Measurements from ENCODE around the gene CST1.
"Not testable (repeated sequence)": the region's sequence is repeated elsewhere in the genome, so short reads cannot be mapped to it uniquely, and the experiment has no call there.

Gene CST1

GRCh38 chr20:23752481-23753193, 1.9 kb upstream of the CST1 start:
- no peak for TF ChIP-seq CTCF (IDR thresholded peaks at IDR 0.05)
- no peaks in the 10 kb centered on the region for H3K9me3 ChIP-seq
- no peaks in the 10 kb centered on the region for H3K36me3 ChIP-seq
- no peaks in the 10 kb centered on the region for H3K27me3 ChIP-seq
- no peak overlapping the region for H3K4me3 ChIP-seq (ENCODE audit: low read depth in 1 of 2, low read length in 1 of 2)
- H3K4me1 ChIP-seq (ENCODE audit: control insufficient read depth in 1 of 2, insufficient read depth in 1 of 2, low read depth in 1 of 2, low read length in 1 of 2) = no peaks in the 10 kb centered on the region
- no peak overlapping the region for H3K27ac ChIP-seq

DNA sequence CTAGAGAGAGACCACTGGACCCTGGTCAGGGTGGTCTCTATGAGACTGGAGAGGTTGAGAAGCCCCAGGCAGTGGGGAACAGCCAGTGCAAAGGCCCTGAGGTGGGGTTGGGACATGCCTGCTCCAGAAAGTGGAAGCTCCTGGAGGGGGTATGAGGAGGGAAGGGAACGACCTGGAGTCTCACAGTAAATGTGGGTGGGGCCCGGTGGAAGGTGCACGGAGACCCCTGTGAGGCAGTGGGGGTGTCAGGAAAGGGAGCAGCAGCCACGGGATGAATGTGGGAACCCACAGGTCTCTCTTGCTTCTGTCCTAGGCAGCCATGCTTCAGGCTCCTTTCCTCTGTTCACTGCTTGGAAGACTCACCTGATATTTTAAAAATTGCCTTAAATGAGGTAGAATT, 1.3 kb upstream of the CST1 start:
- H3K36me3 ChIP-seq = no peaks in the 10 kb centered on the region
- H3K27me3 ChIP-seq = no peaks in the 10 kb centered on the region
- no peaks in the 10 kb centered on the region for H3K9me3 ChIP-seq
- no peak overlapping the region for H3K27ac ChIP-seq
- TF ChIP-seq CTCF (IDR thresholded peaks at IDR 0.05) = no peak
- H3K4me1 ChIP-seq (ENCODE audit: control insufficient read depth in 1 of 2, insufficient read depth in 1 of 2, low read depth in 1 of 2, low read length in 1 of 2) = no peaks in the 10 kb centered on the region
- H3K4me3 ChIP-seq (ENCODE audit: low read depth in 1 of 2, low read length in 1 of 2) = no peak overlapping the region

DNA sequence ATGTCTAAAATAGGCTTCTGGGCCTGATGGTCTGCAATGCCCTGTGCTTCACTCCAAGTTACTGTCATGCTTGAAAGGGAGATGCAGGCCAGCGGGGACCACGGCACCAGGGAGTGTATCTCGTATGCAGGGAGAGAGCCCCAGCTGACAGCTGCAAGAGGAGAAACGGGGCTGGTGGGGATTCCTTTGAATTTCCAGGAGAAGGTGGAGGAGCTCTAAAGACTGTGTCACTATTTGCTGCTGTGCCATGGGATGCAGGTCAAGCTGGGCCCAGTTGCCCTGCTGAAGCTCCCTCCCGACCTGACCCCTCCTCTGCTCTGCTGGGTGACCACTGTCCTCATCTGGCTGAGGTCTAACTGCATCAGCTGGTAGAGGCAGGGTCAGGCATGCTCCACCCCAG, 989 bp downstream of the CST1 start:
- Histone ChIP-seq H3K27ac (no peak overlapping the region), H3K9me3 (no peaks in the 10 kb centered on the region), H3K27me3 (no peaks in the 10 kb centered on the region), H3K4me3 (ENCODE audit: low read depth in 1 of 2, low read length in 1 of 2) (no peak overlapping the region), H3K4me1 (ENCODE audit: control insufficient read depth in 1 of 2, insufficient read depth in 1 of 2, low read depth in 1 of 2, low read length in 1 of 2) (no peaks in the 10 kb centered on the region), H3K36me3 (no peaks in the 10 kb centered on the region)
- TF ChIP-seq CTCF (IDR thresholded peaks at IDR 0.05) = no peak

GRCh38 chr20:23748975-23749374, 1.8 kb downstream of the CST1 start:
- H3K4me1 ChIP-seq (ENCODE audit: control insufficient read depth in 1 of 2, insufficient read depth in 1 of 2, low read depth in 1 of 2, low read length in 1 of 2); H3K27ac ChIP-seq; H3K9me3 ChIP-seq; H3K4me3 ChIP-seq (ENCODE audit: low read depth in 1 of 2, low read length in 1 of 2); H3K36me3 ChIP-seq; H3K27me3 ChIP-seq: not testable (repeated sequence)

DNA sequence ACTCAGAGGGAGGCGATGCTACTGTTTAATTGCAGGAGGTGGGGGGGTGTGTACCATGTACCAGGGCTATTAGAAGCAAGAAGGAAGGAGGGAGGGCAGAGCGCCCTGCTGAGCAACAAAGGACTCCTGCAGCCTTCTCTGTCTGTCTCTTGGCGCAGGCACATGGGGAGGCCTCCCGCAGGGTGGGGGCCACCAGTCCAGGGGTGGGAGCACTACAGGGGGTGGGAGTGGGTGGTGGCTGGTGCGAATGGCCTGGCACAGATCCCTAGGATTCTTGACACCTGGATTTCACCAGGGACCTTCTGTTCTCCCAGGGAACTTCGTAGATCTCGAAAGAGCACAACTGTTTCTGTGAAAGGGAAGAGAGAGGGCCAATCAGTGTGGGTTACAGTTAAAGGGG, 3.2 kb downstream of the CST1 start:
- H3K9me3 ChIP-seq, H3K27ac ChIP-seq, H3K27me3 ChIP-seq: not testable (repeated sequence)

GRCh38 chr20:23747092-23747491, 3.6 kb downstream of the CST1 start:
- H3K27me3 ChIP-seq; H3K4me1 ChIP-seq (ENCODE audit: control insufficient read depth in 1 of 2, insufficient read depth in 1 of 2, low read depth in 1 of 2, low read length in 1 of 2); H3K4me3 ChIP-seq (ENCODE audit: low read depth in 1 of 2, low read length in 1 of 2); H3K27ac ChIP-seq; H3K9me3 ChIP-seq; H3K36me3 ChIP-seq: not testable (repeated sequence)

More for the DNA sequence above, 3.2 kb downstream of the CST1 start:
- H3K4me1 ChIP-seq (ENCODE audit: control insufficient read depth in 1 of 2, insufficient read depth in 1 of 2, low read depth in 1 of 2, low read length in 1 of 2); H3K4me3 ChIP-seq (ENCODE audit: low read depth in 1 of 2, low read length in 1 of 2); H3K36me3 ChIP-seq: not testable (repeated sequence)

DNA sequence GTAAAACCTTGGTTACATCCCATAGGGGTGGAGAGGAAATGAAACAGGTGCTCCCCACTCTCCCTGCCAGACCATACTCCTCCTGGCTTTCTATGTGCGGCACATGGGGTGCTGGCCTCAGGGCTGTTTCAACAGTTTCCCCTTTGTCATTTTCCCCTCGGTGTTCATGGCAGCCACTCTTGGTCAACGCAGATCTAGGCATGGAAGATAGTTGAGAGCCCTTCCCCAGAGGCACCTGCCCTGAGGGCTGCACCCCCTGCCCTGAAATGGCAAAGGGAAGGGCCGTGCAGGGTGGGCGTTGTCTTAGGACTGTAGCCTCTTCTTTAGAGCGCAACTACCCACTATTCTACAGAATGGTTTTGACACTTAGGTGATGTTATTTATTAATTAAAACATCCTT, 4.4 kb downstream of the CST1 start:
- Histone ChIP-seq H3K27me3 (no peaks in the 10 kb centered on the region), H3K4me3 (ENCODE audit: low read depth in 1 of 2, low read length in 1 of 2) (no peak overlapping the region), H3K4me1 (ENCODE audit: control insufficient read depth in 1 of 2, insufficient read depth in 1 of 2, low read depth in 1 of 2, low read length in 1 of 2) (no peaks in the 10 kb centered on the region), H3K9me3 (no peaks in the 10 kb centered on the region), H3K27ac (no peak overlapping the region), H3K36me3 (no peaks in the 10 kb centered on the region)
- TF ChIP-seq CTCF (IDR thresholded peaks at IDR 0.05) = no peak

Measured in neutrophil (primary cell).